Spleen (tissue), 11 donors: ENCODE results near the gene PAQR8. TPM values are rescaled to one million over a fixed set of nuclear protein-coding genes. Genes with fewer than 3 reads are reported as not detected.
A peak's percentile ranks its signal among the peaks of the same experiment; 100 is the strongest.

Experiments used
- DNase-seq: peaks from one replicate; pipeline ENCODE4 v3.0.0-alpha.2; 2020
- H3K27ac ChIP-seq, 8 donors: fragments of 200-600 bp; sonication (generic) in 7 of 8; 1 replicate in 4 of 8; 2 replicates in 4 of 8; pipeline versions ENCODE4 v1.5.0 to v1.8.0; 2016 to 2021; ENCODE audit warnings: inconsistent platforms in 4 of 8, mild to moderate bottlenecking in 4 of 8, moderate library complexity in 1 of 8
- H3K27me3 ChIP-seq, 7 donors: fragments of 200-600 bp; sonication (generic) in 6 of 7; replicated peaks in 1 of 7; 1 replicate in 4 of 7; 2 replicates in 3 of 7; pipeline versions ENCODE4 v1.5.0 to v1.8.0; 2016 to 2021; ENCODE audit warnings: inconsistent platforms in 3 of 7, mild to moderate bottlenecking in 1 of 7
- H3K36me3 ChIP-seq, 6 donors: fragments of 200-600 bp; sonication (generic) in 5 of 6; 1 replicate in 4 of 6; 2 replicates in 2 of 6; pipeline versions ENCODE4 v1.5.0 to v1.8.0; 2016 to 2021; ENCODE audit warnings: inconsistent platforms in 2 of 6
- H3K4me1 ChIP-seq, 6 donors: fragments of 200-600 bp; sonication (generic) in 5 of 6; 1 replicate in 3 of 6; 2 replicates in 3 of 6; pipeline versions ENCODE4 v1.5.0 to v1.8.0; 2016 to 2021; ENCODE audit warnings: inconsistent platforms in 3 of 6
- H3K4me3 ChIP-seq, 8 donors: fragments of 200-600 bp; sonication (generic) in 7 of 8; 1 replicate in 4 of 8; 2 replicates in 4 of 8; pipeline versions ENCODE4 v1.5.0 to v1.8.0; 2016 to 2021; ENCODE audit warnings: inconsistent platforms in 4 of 8, mild to moderate bottlenecking in 4 of 8, moderate library complexity in 2 of 8
- H3K9me3 ChIP-seq, 8 donors: fragments of 200-600 bp; sonication (generic) in 7 of 8; 1 replicate in 4 of 8; 2 replicates in 4 of 8; pipeline versions ENCODE4 v1.5.0 to v1.8.0; 2016 to 2021; ENCODE audit warnings: inconsistent platforms in 4 of 8
- POLR2A ChIP-seq, 3 donors: fragments of 450-650 bp; IDR thresholded peaks; one replicate each; pipeline ENCODE4 v1.5.1; 2017; ENCODE audit warnings: antibody characterized with exemption in 3 of 3, mild to moderate bottlenecking in 1 of 3
- POLR2AphosphoS5 ChIP-seq, 3 donors: sonication (generic); formaldehyde crosslinking; IDR thresholded peaks; one replicate each; pipeline ENCODE4 v1.5.1; 2017; ENCODE audit warnings: antibody characterized with exemption in 3 of 3
- WGBS, 5 donors: extraction: QIAGEN DNeasy Blood & Tissue Kit in 3 of 5; methylation state at CpG; one replicate each; pipeline versions ENCODE4 v1.1.5 to v1.1.7; 2013 to 2018; 5-methylcytosine and 5-hydroxymethylcytosine counted together
- intact Hi-C: fragments of 100-400 bp; cut with DNase I; formaldehyde crosslinking; loops from one replicate; pipeline ENCODE4 v1.15.0; 2023; ENCODE audit warnings: low total_unique reads
- polyA plus RNA-seq, 3 donors: library from polyadenylated mRNA; stranded (reverse); fragments of 200-250 nt; gene quantifications; one replicate each; pipeline ENCODE4 v1.2.1, GENCODE V29; 2013
- total RNA-seq, 7 donors: library from RNA; depleted of rRNA in 3 of 7; stranded (reverse); fragments of >200 nt in 3 of 7; fragmentation: NEBNext Ultra II Directional in 4 of 7; extraction: Animal tissue kit (Norgen Biotek cat#: 25700) in 4 of 7; gene quantifications; one replicate each; pipeline versions ENCODE4 v1.1.0 to v1.2.1, GENCODE V29; 2016 to 2021
- TF ChIP-seq, protein P1 (sequence below), 11 experiments: fragments of 200-600 bp in 7 of 11; fragments of 450-650 bp in 4 of 11; sonication (generic) in 4 of 11; IDR thresholded peaks in 8 of 11; conservative IDR thresholded peaks in 3 of 11; 1 replicate in 7 of 11; 2 replicates in 4 of 11; pipeline versions ENCODE4 v1.4.0 to v1.8.0; 2016 to 2021; ENCODE audit warnings: antibody characterized with exemption in 11 of 11, inconsistent platforms in 4 of 11, mild to moderate bottlenecking in 1 of 11
- donor health status: healthy with polysubstance abuse.
- donor health status: DM: no; HTN: no; CAD: no; lungs with moderate emphysema.
- donor health status: DM: no; HTN: no; CAD: no.
- donor health status: Bipolar disorder and iron deficiency.
- donor health status: healthy.
- donor health status: DM: no; HTN: no; CAD: no.
- donor health status: DM: yes; HTN: yes; CAD: no.

PAQR8 gene
- total and polyA plus RNA-seq, 10 donors = 3.5 to 13.3 (median 9.7) TPM

DNA sequence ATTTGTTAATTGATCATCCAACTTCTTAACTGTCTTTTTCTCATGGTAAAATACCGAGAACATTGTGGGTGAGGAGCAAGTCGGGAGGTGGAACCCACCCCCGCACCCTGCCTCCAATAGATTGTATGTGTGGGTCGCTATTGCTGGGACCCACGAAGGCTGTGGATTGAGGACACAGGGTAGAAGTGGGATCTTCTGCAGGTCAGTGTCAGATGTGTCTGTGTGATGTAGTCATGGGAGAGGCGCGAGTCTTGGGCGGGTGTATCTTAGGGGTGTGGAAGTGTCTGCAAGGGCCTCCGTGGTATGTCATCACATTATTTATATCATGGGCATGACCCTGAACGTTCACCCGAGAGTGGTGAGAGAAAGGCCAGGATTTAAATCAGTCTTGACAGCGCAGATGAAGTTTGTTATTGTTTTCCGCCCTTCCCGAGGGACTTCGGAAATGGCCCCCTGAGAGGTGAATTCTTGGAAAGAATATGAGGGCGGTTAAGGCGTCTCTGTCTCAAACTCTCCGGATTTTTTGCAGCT, 472 bp upstream of the PAQR8 start:
- Histone ChIP-seq H3K27me3 (no peaks in the 10 kb centered on the region), H3K27ac (peak overlapping the region; percentile 62 to 90 (median 86)), H3K4me1 (peaks cover 7 to 41% (median 29%) of the 10 kb centered on the region in 6 donors), H3K36me3 (peaks cover 0 to 4% (median 0%) of the 10 kb centered on the region in 6 donors), H3K9me3 (no peaks in the 10 kb centered on the region), H3K4me3 (peak overlapping the region; percentile 76 to 92 (median 88))
- WGBS, 5 donors = 19 to 24% (median 21%) methylated on average over 17 to 18 of the region's 18 CpGs
- DNase-seq = peak; percentile 80
- TF ChIP-seq POLR2AphosphoS5 (IDR thresholded peaks at IDR 0.05) (no peak), POLR2A (IDR thresholded peaks at IDR 0.05) (no peak)
- TF ChIP-seq, protein P1, sequence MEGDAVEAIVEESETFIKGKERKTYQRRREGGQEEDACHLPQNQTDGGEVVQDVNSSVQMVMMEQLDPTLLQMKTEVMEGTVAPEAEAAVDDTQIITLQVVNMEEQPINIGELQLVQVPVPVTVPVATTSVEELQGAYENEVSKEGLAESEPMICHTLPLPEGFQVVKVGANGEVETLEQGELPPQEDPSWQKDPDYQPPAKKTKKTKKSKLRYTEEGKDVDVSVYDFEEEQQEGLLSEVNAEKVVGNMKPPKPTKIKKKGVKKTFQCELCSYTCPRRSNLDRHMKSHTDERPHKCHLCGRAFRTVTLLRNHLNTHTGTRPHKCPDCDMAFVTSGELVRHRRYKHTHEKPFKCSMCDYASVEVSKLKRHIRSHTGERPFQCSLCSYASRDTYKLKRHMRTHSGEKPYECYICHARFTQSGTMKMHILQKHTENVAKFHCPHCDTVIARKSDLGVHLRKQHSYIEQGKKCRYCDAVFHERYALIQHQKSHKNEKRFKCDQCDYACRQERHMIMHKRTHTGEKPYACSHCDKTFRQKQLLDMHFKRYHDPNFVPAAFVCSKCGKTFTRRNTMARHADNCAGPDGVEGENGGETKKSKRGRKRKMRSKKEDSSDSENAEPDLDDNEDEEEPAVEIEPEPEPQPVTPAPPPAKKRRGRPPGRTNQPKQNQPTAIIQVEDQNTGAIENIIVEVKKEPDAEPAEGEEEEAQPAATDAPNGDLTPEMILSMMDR (IDR thresholded peaks at IDR 0.05 in 8 of 11, conservative IDR thresholded peaks at IDR 0.05 in 3 of 11) = no peak
- intact Hi-C loops = loop anchor here (10.0 kb wide), 1 partner anchor 57 kb away; no protein-coding TSS in a partner anchor

DNA sequence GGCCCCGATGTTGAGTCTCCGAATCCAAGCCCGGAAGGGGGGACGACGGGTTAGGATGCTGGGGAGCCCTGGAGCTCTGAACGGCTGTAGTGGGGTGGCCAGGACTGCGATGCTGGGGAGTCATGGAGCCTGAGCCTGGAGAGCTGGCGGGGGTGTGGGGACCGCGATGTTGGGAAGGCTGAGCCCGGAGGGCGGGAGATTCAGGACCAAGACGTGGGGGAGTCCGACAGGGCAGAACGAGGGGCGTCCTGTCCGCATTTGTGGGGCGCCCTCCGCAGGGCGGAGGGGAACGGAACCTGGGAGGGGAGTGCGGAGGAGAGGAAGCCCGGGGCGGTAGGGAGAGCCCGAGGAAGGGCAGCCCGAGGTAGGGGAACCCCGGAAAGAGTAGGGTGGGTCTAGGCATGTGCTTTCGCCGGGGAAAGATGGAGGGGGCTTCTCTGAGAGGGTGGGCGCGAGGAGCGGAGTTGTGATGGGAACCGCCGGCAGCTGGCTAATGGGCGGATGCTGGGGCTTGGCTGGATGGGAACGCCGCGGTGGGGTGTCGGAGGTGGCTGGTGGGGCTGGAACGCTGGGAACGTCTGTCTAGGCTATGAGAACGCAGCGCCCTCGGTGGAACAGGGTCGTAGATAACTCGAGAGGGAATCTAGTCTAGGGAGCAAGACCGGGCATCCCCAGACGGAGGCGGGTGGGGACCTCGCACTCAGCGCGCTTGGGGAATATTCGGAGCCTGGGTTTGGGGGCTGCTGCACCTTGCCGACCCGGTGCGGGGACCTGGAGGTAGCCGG, 684 bp downstream of the PAQR8 start:
- H3K36me3 ChIP-seq = peaks cover 0 to 14% (median 0%) of the 10 kb centered on the region in 6 donors

DNA sequence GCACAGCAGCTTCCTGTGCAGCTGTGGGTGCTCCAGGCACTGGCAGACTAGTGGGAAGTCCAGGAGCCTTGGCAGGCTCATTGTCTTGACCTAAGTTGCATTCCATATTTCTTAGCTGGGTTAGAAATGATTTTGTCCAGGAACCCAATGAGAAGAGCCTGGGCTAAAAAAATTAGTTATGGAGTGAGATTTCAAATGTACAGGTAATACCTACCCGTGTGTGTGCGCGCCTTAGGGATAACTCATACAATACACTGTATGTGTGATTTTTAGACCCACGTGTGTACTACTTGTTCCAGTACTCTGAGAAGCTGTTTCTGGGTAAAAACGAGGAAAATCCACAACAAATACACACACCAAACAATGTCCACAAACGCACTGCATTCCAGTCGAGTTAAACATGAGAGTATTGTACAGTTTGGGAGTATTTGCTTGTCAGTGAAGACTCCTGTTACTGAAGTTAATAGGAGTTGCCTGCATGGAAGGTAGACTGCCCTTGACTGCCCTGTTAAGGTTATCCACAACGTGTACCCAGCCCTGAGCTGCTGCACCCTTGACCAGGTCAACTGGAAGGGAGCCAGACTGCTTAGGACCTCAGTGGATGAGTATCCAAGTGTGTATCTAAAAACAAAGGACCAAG, 1.4 kb downstream of the PAQR8 start:
- H3K36me3 ChIP-seq = peaks cover 0 to 21% (median 2%) of the 10 kb centered on the region in 6 donors
- H3K27me3 ChIP-seq = no peaks in the 10 kb centered on the region
- peak overlapping the region; percentile 76 to 92 (median 88) for H3K4me3 ChIP-seq
- WGBS, 5 donors = 59 to 66% (median 63%) methylated on average over 8 of the region's 8 CpGs
- H3K27ac ChIP-seq = peak overlapping the region in 3 of 8 donors; percentile 89 to 90 (median 90)
- TF ChIP-seq POLR2A (IDR thresholded peaks at IDR 0.05) (no peak), POLR2AphosphoS5 (IDR thresholded peaks at IDR 0.05) (no peak)
- TF ChIP-seq, protein P1 (IDR thresholded peaks at IDR 0.05 in 8 of 11, conservative IDR thresholded peaks at IDR 0.05 in 3 of 11) = no peak
- no peaks in the 10 kb centered on the region for H3K9me3 ChIP-seq
- no peak for DNase-seq
- H3K4me1 ChIP-seq = peaks cover 7 to 41% (median 29%) of the 10 kb centered on the region in 6 donors
- intact Hi-C loops = loop anchor here (10.0 kb wide), 1 partner anchor 59 kb away; no protein-coding TSS in a partner anchor

More for the DNA sequence above, 684 bp downstream of the PAQR8 start:
- Histone ChIP-seq H3K9me3 (no peaks in the 10 kb centered on the region), H3K4me1 (peaks cover 7 to 41% (median 29%) of the 10 kb centered on the region in 6 donors), H3K27ac (peak overlapping the region; percentile 62 to 90 (median 86)), H3K4me3 (peak overlapping the region; percentile 76 to 92 (median 88)), H3K27me3 (no peaks in the 10 kb centered on the region)
- 1% methylated on average over 50 to 57 of the region's 57 CpGs for WGBS, 5 donors
- DNase-seq = peak; percentile 91
- TF ChIP-seq POLR2AphosphoS5 (IDR thresholded peaks at IDR 0.05) (peak in 1 of 3 donors; percentile 14), POLR2A (IDR thresholded peaks at IDR 0.05) (no peak)
- TF ChIP-seq, protein P1 (IDR thresholded peaks at IDR 0.05 in 8 of 11, conservative IDR thresholded peaks at IDR 0.05 in 3 of 11) = peak in 3 of 11 experiments; percentile 4 to 18 (median 13)
- intact Hi-C loops = loop anchor here (10.0 kb wide), 1 partner anchor 58 kb away; no protein-coding TSS in a partner anchor
